Activated naive CD4-positive, alpha-beta T cell treated with anti-CD3 and anti-CD28 coated beads for 36 hours (primary cell): ENCODE results near the gene IRAK1. TPM values are rescaled to one million over a fixed set of nuclear protein-coding genes. Genes with fewer than 3 reads are reported as not detected.
A peak's percentile ranks its signal among the peaks of the same experiment; 100 is the strongest.

Source experiments
- CTCF ChIA-PET: fragments of 350-600 bp; sonication (Branson Sonifier 250); formaldehyde crosslinking; loops from one replicate; lab custom pipeline; 2021; ENCODE audit warnings: antibody characterized with exemption; lab: Charles Lee
- DNase-seq: peaks from one replicate; pipeline ENCODE4 v3.0.0-alpha.2; 2020
- H3K27ac Mint-ChIP-seq: one replicate; pipeline ENCODE4 v1.8.0; 2021; ENCODE audit warnings: mild to moderate bottlenecking, mixed read lengths
- H3K27me3 Mint-ChIP-seq: one replicate; pipeline ENCODE4 v1.8.0; 2021; ENCODE audit warnings: low read depth, mixed read lengths
- H3K36me3 Mint-ChIP-seq: one replicate; pipeline ENCODE4 v1.8.0; 2021; ENCODE audit warnings: low read depth, mixed read lengths
- H3K4me1 Mint-ChIP-seq: one replicate; pipeline ENCODE4 v1.8.0; 2021; ENCODE audit warnings: low read depth, mixed read lengths
- H3K4me3 Mint-ChIP-seq: one replicate; pipeline ENCODE4 v1.8.0; 2021; ENCODE audit warnings: mild to moderate bottlenecking, moderate library complexity, mixed read lengths
- H3K9me3 Mint-ChIP-seq: one replicate; pipeline ENCODE4 v1.8.0; 2021; ENCODE audit warnings: mixed read lengths
- intact Hi-C: fragments of 100-400 bp; cut with micrococcal nuclease; formaldehyde crosslinking; loops from one replicate; pipeline ENCODE4 v1.15.1; 2023
- total RNA-seq, 2 experiments: library from RNA; stranded (reverse); gene quantifications; one replicate each; pipeline ENCODE4 v1.2.3, GENCODE V29; 2021

IRAK1 gene
- total RNA-seq, 2 experiments from 2014 or later, result 77.2 to 82.6 TPM

DNA sequence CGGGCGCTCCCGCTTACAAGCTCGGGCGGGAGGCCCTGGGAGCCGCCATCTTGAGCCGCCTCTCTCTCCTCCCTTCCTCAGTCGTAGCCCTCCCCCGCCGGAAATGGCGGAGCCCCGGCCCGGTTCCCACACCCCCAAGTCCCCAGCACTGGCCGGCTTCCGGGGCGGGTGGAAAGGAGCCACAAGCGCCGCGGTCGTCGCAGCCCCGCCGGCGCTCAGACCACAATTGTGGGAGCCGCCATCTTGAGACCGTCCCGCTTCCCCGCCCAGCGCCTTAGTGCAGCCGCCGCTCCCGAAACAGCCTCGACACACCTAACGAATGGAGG, 48.6 kb downstream of the IRAK1 start:
- Mint-ChIP-seq H3K27me3 (no peaks in the 10 kb centered on the region), H3K36me3 (peaks cover 26% of the 10 kb centered on the region), H3K4me3 (peak overlapping the region; percentile 100), H3K9me3 (no peaks in the 10 kb centered on the region), H3K4me1 (peaks cover 37% of the 10 kb centered on the region), H3K27ac (peak overlapping the region; percentile 100)
- CTCF ChIA-PET, result interaction anchor here (0.6 to 1.8 kb wide), 4 partner anchors 10 to 78 kb away, joined by 3 to 6 read pairs (median 3); no protein-coding TSS in a partner anchor
- intact Hi-C loops, result loop anchor here (1.0 to 5.0 kb wide), 6 partner anchors 43 to 506 kb away; partner anchors contain the start of genes ABCD1, BCAP31, HAUS7 and IDH3G
- peak; percentile 90 for DNase-seq

DNA sequence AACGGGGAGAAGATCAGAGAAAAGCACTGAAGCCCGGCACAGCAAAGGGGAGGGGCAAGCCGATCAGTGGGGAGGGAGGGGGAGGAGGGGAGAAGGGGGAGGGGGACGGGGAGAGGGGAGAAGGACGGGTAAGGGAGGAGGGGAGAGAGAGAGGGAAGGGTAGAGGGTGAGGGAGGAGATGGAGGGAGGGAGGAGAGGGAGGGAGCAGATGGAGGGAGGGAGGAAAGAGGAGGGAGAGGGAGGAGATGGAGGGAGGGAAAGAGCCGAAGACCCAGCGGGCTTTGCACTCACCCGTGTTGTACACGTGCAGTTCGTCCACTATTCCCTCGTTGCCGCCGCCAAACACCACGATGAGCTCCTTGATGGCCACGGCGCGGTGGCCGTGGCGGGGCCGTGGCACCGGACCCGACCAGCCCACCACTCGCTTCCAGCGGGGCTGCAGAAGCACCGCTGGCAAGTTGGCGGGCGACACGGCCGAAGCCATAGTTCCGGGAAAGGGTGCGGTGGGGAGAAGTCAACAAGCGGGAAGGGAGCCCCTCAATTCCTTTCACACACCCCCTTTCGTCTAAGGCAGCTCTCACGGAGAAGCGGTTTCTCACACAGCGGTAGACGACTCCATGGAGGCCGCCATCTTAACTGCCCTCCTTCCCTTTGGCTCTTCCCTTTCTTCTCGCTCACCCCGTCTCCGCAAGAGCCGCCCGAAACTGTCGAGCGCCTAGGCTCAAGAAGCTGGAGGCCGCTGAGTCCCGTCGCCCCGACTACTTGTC, 49.2 kb downstream of the IRAK1 start:
- peak overlapping the region; percentile 100 for H3K27ac Mint-ChIP-seq
- H3K4me1 Mint-ChIP-seq, result peaks cover 36% of the 10 kb centered on the region
- peak overlapping the region; percentile 100 for H3K4me3 Mint-ChIP-seq
- DNase-seq, result peak; percentile 39
- CTCF ChIA-PET, result interaction anchor here (0.6 to 1.8 kb wide), 3 partner anchors 10 to 50 kb away, joined by 3 to 6 read pairs (median 3); no protein-coding TSS in a partner anchor
- intact Hi-C loops, result loop anchor here (1.0 to 5.0 kb wide), 6 partner anchors 42 to 507 kb away; partner anchors contain the start of genes ABCD1, BCAP31, HAUS7 and IDH3G
- H3K27me3 Mint-ChIP-seq, result no peaks in the 10 kb centered on the region
- no peaks in the 10 kb centered on the region for H3K9me3 Mint-ChIP-seq
- peaks cover 26% of the 10 kb centered on the region for H3K36me3 Mint-ChIP-seq

DNA sequence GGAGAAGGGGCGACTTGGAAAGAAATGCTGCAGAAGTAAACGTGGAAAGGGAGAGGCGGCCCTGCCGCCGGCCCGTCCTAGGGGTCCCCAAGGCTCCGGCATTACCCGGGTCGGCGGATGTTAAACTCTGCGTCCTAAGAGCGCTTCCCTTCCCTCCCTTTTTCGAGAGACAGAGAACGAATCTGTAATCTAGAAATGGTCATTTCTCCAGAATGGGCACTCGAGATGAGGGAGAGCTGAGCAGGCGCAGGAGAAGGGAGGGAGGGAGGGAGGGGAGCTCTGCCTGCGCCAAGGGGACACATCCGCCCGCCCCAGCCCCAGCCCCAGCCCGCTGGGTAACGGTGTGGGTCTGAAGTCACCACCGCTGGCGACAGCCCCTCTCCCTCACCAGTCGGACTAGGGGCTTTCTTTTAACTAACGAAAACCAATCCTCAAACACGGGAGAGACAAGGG, 49.8 kb downstream of the IRAK1 start:
- CTCF ChIA-PET, result interaction anchor here (0.7 to 4.2 kb wide), 2 partner anchors 22 to 60 kb away, joined by 3 to 32 read pairs; no protein-coding TSS in a partner anchor
- no peaks in the 10 kb centered on the region for H3K9me3 Mint-ChIP-seq
- H3K4me3 Mint-ChIP-seq, result peak overlapping the region; percentile 100
- H3K36me3 Mint-ChIP-seq, result peaks cover 26% of the 10 kb centered on the region
- intact Hi-C loops, result loop anchor here (2.0 to 5.0 kb wide), 3 partner anchors 245 to 507 kb away; partner anchors contain the start of genes ABCD1, BCAP31, HAUS7 and LAGE3
- no peaks in the 10 kb centered on the region for H3K27me3 Mint-ChIP-seq
- peaks cover 36% of the 10 kb centered on the region for H3K4me1 Mint-ChIP-seq
- DNase-seq, result peak; percentile 38
- H3K27ac Mint-ChIP-seq, result peak overlapping the region; percentile 100

DNA sequence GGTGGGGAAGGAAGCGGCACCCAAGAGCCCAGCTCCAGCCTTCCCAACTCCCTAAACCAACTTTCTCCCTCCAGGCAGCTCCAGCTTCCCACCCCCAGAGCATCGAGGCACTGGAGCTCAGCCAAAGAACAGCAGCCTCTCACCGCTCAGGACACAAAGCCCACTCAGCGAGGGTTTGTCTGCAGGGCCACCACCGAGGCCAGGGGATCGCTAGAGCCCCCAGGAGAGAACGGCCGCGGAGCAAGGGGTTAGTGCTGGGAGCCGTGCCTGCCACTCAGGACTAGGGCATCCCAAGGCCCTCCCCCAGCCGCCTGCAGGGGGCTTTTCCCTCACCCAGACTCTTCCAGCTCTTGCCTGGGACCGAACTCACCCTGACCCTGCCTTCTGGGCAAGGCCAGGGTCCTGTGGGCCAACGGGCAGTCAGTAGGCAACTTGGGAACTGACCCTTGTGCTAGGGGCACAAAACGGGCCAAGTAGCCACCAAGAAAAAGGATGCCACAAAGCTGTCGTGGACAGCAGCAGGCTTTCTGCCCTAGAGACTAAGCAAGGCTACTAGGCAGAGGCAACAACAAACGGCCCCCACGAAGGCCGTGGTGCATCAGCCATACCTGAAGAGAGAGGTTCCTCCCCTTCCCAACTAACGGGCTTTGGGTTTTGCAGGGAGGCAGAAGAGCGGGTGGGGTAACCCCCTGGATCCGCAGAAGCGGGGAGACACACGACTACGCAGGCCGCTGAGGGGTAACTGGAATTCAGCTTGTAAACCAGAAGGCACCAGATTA, 50.4 kb downstream of the IRAK1 start:
- CTCF ChIA-PET, result interaction anchor here (0.7 to 4.2 kb wide), 2 partner anchors 21 to 60 kb away, joined by 3 to 32 read pairs; no protein-coding TSS in a partner anchor
- Mint-ChIP-seq H3K36me3 (peaks cover 26% of the 10 kb centered on the region), H3K27ac (peak overlapping the region; percentile 100), H3K27me3 (no peaks in the 10 kb centered on the region), H3K9me3 (no peaks in the 10 kb centered on the region), H3K4me3 (peak overlapping the region; percentile 100), H3K4me1 (peaks cover 32% of the 10 kb centered on the region)
- no peak for DNase-seq
- intact Hi-C loops, result no loop called here

DNA sequence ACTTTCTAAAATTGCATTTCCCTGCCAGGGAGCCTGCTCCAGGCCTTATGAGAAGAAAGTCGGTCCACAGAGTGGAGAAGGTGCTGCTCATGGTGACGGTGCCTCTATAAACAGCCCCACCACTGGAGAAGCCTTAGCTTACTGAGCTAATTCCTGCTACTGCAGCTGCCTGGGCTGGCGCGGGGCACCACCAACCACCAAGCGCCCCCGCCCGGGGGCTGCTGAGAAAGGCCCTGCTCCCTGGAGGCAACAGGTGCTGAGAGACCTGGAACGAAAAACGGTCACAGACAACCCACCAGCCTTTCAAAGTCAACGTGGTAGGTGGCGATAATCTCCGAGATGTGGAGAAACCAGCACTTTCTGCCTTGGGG, 51.0 kb downstream of the IRAK1 start:
- Mint-ChIP-seq H3K27ac (peak overlapping the region; percentile 96), H3K9me3 (no peaks in the 10 kb centered on the region), H3K4me3 (peak overlapping the region; percentile 100), H3K27me3 (no peaks in the 10 kb centered on the region), H3K4me1 (peaks cover 28% of the 10 kb centered on the region), H3K36me3 (peaks cover 23% of the 10 kb centered on the region)
- intact Hi-C loops, result no loop called here
- DNase-seq, result peak; percentile 58
- CTCF ChIA-PET, result interaction anchor here (0.7 to 4.2 kb wide), 3 partner anchors 21 to 52 kb away, joined by 3 to 32 read pairs (median 3); no protein-coding TSS in a partner anchor

DNA sequence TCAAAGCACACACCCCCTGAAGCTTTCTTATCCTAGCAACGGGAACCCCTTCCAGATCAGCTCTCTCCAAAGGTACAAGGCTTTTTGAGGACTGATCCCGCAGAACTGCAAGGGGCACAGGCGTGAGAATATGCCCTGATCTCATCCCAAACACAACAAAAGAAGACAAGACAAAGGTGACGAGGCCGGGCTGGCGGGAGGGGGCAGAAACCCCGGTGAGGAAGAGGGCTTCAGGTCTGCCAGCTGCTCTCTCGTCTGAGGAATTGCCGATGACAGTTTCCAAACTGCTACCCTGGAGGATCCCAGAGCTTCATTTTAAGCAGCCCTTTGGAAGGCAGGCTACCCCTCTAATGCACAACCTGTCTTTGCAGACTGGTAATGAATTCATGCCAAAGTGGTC, 51.4 kb downstream of the IRAK1 start:
- no peaks in the 10 kb centered on the region for H3K27me3 Mint-ChIP-seq
- DNase-seq, result no peak
- peaks cover 28% of the 10 kb centered on the region for H3K4me1 Mint-ChIP-seq
- intact Hi-C loops, result no loop called here
- peak overlapping the region; percentile 96 for H3K27ac Mint-ChIP-seq
- H3K36me3 Mint-ChIP-seq, result peaks cover 23% of the 10 kb centered on the region
- H3K4me3 Mint-ChIP-seq, result peak overlapping the region; percentile 100
- H3K9me3 Mint-ChIP-seq, result no peaks in the 10 kb centered on the region
- CTCF ChIA-PET, result interaction anchor here (0.7 to 4.2 kb wide), 4 partner anchors 20 to 52 kb away, joined by 3 to 32 read pairs (median 4); no protein-coding TSS in a partner anchor

DNA sequence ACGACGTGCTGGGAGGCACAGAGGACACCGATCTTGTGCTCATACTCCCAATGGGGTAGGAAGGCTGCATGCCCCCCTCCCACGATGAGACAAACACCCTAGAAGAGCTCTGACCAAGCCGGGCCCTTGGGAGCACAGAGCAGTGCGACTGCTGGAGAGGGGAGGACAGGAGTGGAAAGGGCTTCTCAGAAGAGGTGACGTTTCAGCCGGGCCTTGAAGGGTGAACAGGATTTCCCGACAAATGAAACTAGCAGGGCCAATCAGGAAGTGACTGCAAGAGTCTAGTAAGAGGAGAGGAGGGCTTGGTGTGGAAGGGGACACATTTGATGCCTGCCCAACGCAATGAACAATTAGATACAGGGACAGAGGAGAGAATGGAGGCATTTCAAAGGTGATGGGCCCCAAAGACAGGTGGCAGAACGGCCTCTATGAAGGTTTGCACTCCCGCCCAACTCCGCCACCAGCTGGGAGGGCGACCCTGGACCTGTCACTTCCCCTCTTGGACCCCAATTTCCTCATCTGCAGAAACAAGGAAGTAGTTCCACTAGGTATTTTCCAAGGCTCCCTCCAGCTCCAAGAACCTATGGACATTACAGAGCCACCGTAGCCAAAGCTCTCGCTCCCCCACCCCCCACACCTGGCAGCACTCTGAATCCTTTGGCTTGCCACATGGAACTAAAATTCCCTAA, 52.0 kb downstream of the IRAK1 start:
- intact Hi-C loops, result loop anchor here (1.0 to 2.0 kb wide), 3 partner anchors 20 to 83 kb away; no protein-coding TSS in a partner anchor

DNA sequence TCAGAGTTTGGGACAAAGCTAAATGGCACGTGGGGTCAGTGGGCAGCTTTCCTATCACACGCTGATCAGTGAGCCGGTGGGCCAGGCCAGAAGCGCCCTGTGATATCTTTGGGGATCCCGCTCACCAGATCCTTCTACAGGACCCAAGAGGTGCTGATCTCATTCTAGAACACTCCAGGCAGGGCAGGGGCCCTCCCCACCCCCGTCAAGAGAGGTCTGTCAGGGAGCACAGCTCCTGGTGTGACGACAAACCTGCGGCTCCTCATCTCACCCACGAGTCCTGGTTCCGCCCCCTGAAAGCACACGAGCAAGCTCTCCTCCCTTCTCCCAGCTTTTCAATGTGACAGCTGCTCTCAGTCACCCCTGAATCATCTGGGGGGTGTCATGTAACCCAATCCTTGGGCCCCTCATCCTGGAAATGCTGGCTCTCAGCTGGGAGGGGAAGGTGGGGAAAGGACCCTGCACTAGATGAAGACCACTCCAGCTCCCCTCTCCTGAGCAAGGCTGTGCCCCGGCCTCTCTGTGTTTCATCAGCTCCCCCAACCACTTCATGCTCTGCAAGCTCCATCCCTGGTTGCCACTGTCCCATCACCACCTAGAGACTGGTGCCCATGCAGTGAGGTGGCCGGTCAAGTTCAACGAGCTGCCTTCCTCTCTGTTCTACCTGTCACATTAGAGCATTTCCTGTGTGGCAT, 52.7 kb downstream of the IRAK1 start:
- DNase-seq, result peak; percentile 63
- no peaks in the 10 kb centered on the region for H3K27me3 Mint-ChIP-seq
- H3K9me3 Mint-ChIP-seq, result no peaks in the 10 kb centered on the region
- peak overlapping the region; percentile 96 for H3K27ac Mint-ChIP-seq
- peaks cover 25% of the 10 kb centered on the region for H3K36me3 Mint-ChIP-seq
- CTCF ChIA-PET, result interaction anchor here (0.8 to 4.2 kb wide), 6 partner anchors 13 to 204 kb away, joined by 3 to 32 read pairs (median 3); no protein-coding TSS in a partner anchor
- peak overlapping the region; percentile 100 for H3K4me3 Mint-ChIP-seq
- peaks cover 28% of the 10 kb centered on the region for H3K4me1 Mint-ChIP-seq
- intact Hi-C loops, result loop anchor here (1.0 to 2.0 kb wide), 3 partner anchors 20 to 84 kb away; no protein-coding TSS in a partner anchor

More for the DNA sequence above, 52.0 kb downstream of the IRAK1 start:
- Mint-ChIP-seq H3K27ac (peak overlapping the region; percentile 96), H3K4me3 (peak overlapping the region; percentile 100), H3K36me3 (peaks cover 23% of the 10 kb centered on the region), H3K9me3 (no peaks in the 10 kb centered on the region), H3K4me1 (peaks cover 28% of the 10 kb centered on the region), H3K27me3 (no peaks in the 10 kb centered on the region)
- peak; percentile 63 for DNase-seq
- CTCF ChIA-PET, result interaction anchor here (0.7 to 4.2 kb wide), 4 partner anchors 19 to 53 kb away, joined by 3 to 32 read pairs (median 4); no protein-coding TSS in a partner anchor

DNA sequence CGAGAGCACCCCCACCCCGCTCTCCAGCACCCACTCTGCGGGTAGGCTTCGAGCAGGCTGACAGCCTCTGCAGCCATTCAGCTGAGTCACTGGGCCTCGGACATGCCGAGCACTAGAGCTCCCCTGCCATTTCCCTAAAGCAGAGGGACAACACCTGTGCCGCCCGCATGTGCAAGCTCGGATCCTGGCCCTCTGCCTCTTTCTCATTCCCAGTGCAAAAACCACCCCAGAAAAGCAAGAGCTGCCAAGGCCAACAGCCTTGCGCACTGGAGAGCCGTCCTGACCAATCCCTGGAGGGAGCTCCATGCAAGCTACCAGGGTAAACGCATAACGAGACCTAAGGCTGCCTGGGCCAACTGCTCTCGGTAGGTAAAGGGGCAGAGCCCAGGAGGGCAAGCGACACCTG, 53.4 kb downstream of the IRAK1 start:
- H3K4me3 Mint-ChIP-seq, result peak overlapping the region; percentile 100
- no peak for DNase-seq
- H3K27ac Mint-ChIP-seq, result peak overlapping the region; percentile 96
- H3K27me3 Mint-ChIP-seq, result no peaks in the 10 kb centered on the region
- CTCF ChIA-PET, result interaction anchor here (0.8 to 4.2 kb wide), 6 partner anchors 13 to 203 kb away, joined by 3 to 32 read pairs (median 3); no protein-coding TSS in a partner anchor
- peaks cover 28% of the 10 kb centered on the region for H3K4me1 Mint-ChIP-seq
- intact Hi-C loops, result loop anchor here (2.0 kb wide), 1 partner anchor 85 kb away; no protein-coding TSS in a partner anchor
- H3K36me3 Mint-ChIP-seq, result peaks cover 24% of the 10 kb centered on the region
- H3K9me3 Mint-ChIP-seq, result no peaks in the 10 kb centered on the region

DNA sequence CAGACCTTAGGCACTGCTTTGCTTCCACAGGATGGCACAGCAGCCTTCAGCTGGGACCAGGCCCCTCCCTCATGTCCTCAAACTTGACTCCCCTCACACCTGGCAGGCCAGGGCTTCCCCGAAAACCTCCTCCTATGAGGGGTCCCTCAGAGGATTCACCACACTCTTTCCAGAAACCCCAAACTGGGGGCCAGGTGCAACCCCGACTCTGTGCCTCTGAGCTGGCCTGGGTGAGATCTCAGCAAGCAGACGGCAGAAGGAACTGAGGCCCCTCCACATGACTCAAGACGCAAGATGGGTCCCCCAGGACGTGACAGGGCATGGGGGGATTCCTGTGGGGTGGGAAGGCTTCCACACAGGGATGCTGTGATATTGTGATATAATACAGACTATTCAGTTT, 54.3 kb downstream of the IRAK1 start:
- DNase-seq, result no peak
- Mint-ChIP-seq H3K27me3 (no peaks in the 10 kb centered on the region), H3K4me1 (peaks cover 28% of the 10 kb centered on the region), H3K9me3 (no peaks in the 10 kb centered on the region), H3K4me3 (no peak overlapping the region), H3K36me3 (peaks cover 26% of the 10 kb centered on the region), H3K27ac (peak overlapping the region; percentile 96)
- CTCF ChIA-PET, result interaction anchor here (0.8 to 1.8 kb wide), 4 partner anchors 12 to 38 kb away, joined by 3 to 6 read pairs (median 4); no protein-coding TSS in a partner anchor
- intact Hi-C loops, result no loop called here

DNA sequence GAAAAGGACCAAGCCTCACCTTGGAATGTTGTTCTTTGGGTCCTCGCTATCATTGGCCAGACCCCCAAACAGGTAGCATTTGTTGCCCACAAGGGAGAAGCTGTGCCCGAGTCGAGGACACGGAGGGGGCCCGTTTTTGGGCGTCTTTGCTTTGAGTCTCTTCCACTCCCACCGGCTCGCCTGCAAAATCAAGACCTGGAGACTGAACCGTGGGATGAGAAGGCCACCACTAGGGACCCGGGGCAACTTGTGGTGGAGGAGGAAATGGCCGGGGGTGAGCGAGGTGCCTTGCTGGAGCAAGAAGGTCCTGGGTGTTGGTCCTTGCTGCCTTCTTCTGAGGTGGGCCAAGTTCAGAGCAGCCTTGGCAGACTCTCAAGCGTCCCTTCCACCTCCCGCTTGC, 55.6 kb downstream of the IRAK1 start:
- no peaks in the 10 kb centered on the region for H3K9me3 Mint-ChIP-seq
- H3K27ac Mint-ChIP-seq, result no peak overlapping the region
- peaks cover 28% of the 10 kb centered on the region for H3K4me1 Mint-ChIP-seq
- DNase-seq, result no peak
- H3K36me3 Mint-ChIP-seq, result peaks cover 25% of the 10 kb centered on the region
- H3K4me3 Mint-ChIP-seq, result no peak overlapping the region
- CTCF ChIA-PET, result no interaction called here
- intact Hi-C loops, result no loop called here
- no peaks in the 10 kb centered on the region for H3K27me3 Mint-ChIP-seq
